C4-2B (cell line): ENCODE results near the gene PAQR5.

Source experiments
- ZFX ChIP-seq: fragments of 450-650 bp; IDR thresholded peaks from 2 replicates; pipeline ENCODE4 v1.6.1; 2017
- TF ChIP-seq, protein P1 (sequence below): fragments of 450-650 bp; conservative IDR thresholded peaks from 2 replicates; pipeline ENCODE4 v1.5.1; 2017; ENCODE audit warnings: mild to moderate bottlenecking

DNA sequence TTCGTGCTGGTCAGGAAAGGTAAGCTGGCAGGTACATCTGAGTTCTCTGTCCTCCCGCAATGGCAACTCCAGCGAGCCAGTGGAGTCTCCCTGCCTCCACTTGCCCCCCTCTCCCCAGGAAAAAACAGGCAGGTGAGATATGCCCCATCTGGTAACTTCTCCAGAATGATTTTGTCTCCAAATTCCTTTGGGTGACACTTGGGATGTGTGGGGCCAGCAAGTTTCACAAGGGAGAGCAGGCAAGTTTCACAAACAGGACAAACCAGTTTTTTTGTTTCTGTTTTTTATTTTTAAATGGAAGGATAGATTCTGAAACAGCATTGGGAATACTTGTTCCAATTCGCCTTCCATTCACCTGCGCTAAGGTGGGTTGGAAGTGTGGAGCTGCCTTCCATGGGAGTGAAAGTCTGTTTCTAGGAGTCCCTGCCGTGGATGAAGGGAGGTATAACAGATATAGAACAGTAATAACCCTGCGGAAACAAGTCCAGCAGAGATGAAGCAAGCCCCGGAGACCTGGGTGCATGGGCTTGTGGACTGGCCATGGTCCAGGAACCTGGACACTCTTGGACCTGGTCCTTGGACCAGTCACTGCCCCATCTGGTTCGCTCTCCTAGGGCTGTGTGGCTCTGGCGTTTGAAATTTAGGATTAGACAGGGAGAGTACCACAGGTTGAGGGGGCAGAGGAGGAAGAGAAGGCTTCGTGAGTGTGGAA, 92.5 kb downstream of the PAQR5 start:
- TF ChIP-seq, protein P1, sequence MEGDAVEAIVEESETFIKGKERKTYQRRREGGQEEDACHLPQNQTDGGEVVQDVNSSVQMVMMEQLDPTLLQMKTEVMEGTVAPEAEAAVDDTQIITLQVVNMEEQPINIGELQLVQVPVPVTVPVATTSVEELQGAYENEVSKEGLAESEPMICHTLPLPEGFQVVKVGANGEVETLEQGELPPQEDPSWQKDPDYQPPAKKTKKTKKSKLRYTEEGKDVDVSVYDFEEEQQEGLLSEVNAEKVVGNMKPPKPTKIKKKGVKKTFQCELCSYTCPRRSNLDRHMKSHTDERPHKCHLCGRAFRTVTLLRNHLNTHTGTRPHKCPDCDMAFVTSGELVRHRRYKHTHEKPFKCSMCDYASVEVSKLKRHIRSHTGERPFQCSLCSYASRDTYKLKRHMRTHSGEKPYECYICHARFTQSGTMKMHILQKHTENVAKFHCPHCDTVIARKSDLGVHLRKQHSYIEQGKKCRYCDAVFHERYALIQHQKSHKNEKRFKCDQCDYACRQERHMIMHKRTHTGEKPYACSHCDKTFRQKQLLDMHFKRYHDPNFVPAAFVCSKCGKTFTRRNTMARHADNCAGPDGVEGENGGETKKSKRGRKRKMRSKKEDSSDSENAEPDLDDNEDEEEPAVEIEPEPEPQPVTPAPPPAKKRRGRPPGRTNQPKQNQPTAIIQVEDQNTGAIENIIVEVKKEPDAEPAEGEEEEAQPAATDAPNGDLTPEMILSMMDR = no peak
- no peak for TF ChIP-seq ZFX
